ENCODE measurements around the gene FUOM. TPM values are rescaled to one million over a fixed set of nuclear protein-coding genes. Genes with fewer than 3 reads are reported as not detected.

Gene FUOM
- total and polyA plus RNA-seq, 9 of the 15 experiments (the other 6 are each of a cell fraction or from before 2014, with no cell fraction given) = 1.8 to 96.1 (median 27.0) TPM

GRCh38 chr10:133349160-133349568 is 8.7 kb downstream of the FUOM start (continued):
- TF ChIP-seq ZBTB17 (CRISPR knock-in tag; IDR thresholded peaks at IDR 0.05) (no peak), POLR2A (conservative IDR thresholded peaks at IDR 0.05) (peak; percentile 70), PPARD (CRISPR knock-in tag; IDR thresholded peaks at IDR 0.05) (no peak), ZNF511 (CRISPR knock-in tag; IDR thresholded peaks at IDR 0.05) (no peak), ZNF197 (CRISPR knock-in tag; IDR thresholded peaks at IDR 0.05; ENCODE audit: low read depth) (no peak), KLF1 (tag; IDR thresholded peaks at IDR 0.05) (no peak), SMARCA4 (IDR thresholded peaks at IDR 0.05) (no peak), RBM22 (IDR thresholded peaks at IDR 0.05; ENCODE audit: low read depth, low read length, poor library complexity, severe bottlenecking) (no peak), HMBOX1 (IDR thresholded peaks at IDR 0.05) (no peak), SRSF3 (IDR thresholded peaks at IDR 0.05; ENCODE audit: insufficient read depth, low read length) (no peak), POLR2B (IDR thresholded peaks at IDR 0.05; ENCODE audit: low read depth, partially characterized antibody) (peak; percentile 70), TARDBP (IDR thresholded peaks at IDR 0.05) (peak; percentile 81)
- TF ChIP-seq, protein P1, sequence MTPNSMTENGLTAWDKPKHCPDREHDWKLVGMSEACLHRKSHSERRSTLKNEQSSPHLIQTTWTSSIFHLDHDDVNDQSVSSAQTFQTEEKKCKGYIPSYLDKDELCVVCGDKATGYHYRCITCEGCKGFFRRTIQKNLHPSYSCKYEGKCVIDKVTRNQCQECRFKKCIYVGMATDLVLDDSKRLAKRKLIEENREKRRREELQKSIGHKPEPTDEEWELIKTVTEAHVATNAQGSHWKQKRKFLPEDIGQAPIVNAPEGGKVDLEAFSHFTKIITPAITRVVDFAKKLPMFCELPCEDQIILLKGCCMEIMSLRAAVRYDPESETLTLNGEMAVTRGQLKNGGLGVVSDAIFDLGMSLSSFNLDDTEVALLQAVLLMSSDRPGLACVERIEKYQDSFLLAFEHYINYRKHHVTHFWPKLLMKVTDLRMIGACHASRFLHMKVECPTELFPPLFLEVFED (CRISPR knock-in tag; conservative IDR thresholded peaks at IDR 0.05) = peak; percentile 63; the same call in 1 of the 2 replicates
- TF ChIP-seq, protein P2, sequence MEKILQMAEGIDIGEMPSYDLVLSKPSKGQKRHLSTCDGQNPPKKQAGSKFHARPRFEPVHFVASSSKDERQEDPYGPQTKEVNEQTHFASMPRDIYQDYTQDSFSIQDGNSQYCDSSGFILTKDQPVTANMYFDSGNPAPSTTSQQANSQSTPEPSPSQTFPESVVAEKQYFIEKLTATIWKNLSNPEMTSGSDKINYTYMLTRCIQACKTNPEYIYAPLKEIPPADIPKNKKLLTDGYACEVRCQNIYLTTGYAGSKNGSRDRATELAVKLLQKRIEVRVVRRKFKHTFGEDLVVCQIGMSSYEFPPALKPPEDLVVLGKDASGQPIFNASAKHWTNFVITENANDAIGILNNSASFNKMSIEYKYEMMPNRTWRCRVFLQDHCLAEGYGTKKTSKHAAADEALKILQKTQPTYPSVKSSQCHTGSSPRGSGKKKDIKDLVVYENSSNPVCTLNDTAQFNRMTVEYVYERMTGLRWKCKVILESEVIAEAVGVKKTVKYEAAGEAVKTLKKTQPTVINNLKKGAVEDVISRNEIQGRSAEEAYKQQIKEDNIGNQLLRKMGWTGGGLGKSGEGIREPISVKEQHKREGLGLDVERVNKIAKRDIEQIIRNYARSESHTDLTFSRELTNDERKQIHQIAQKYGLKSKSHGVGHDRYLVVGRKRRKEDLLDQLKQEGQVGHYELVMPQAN (IDR thresholded peaks at IDR 0.05; ENCODE audit: borderline replicate concordance) = no peak
- TF ChIP-seq, protein P3, sequence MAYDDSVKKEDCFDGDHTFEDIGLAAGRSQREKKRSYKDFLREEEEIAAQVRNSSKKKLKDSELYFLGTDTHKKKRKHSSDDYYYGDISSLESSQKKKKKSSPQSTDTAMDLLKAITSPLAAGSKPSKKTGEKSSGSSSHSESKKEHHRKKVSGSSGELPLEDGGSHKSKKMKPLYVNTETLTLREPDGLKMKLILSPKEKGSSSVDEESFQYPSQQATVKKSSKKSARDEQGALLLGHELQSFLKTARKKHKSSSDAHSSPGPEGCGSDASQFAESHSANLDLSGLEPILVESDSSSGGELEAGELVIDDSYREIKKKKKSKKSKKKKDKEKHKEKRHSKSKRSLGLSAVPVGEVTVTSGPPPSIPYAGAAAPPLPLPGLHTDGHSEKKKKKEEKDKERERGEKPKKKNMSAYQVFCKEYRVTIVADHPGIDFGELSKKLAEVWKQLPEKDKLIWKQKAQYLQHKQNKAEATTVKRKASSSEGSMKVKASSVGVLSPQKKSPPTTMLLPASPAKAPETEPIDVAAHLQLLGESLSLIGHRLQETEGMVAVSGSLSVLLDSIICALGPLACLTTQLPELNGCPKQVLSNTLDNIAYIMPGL (CRISPR knock-in tag; IDR thresholded peaks at IDR 0.05) = no peak

Data from K562 (cell line).